Right atrium auricular region (tissue), 2 donors: ENCODE measurements around the gene QSOX2. TPM values are rescaled to one million over a fixed set of nuclear protein-coding genes. Genes with fewer than 3 reads are reported as not detected.

Source experiments
- DNase-seq: peaks from one replicate; pipeline ENCODE4 v3.0.0-alpha.2; 2019; ENCODE audit warnings: low spot score
- H3K27ac ChIP-seq, 2 donors: fragments of 200-600 bp; sonication (generic); 1 replicate in 1 of 2; 2 replicates in 1 of 2; pipeline ENCODE4 v1.5.1; 2016 to 2019
- H3K27me3 ChIP-seq, 2 donors: fragments of 200-600 bp; sonication (generic); one replicate each; pipeline versions ENCODE4 v1.5.1 to v1.6.0; 2017 to 2019
- H3K36me3 ChIP-seq: fragments of 200-600 bp; sonication (generic); one replicate; pipeline ENCODE4 v1.5.1; 2016
- H3K4me1 ChIP-seq, 2 donors: fragments of 200-600 bp; sonication (generic); one replicate each; pipeline versions ENCODE4 v1.5.1 to v1.6.0; 2017 to 2019
- H3K4me3 ChIP-seq, 2 donors: fragments of 200-600 bp; sonication (generic); 1 replicate in 1 of 2; 2 replicates in 1 of 2; pipeline ENCODE4 v1.5.1; 2017 to 2019; ENCODE audit warnings: mild to moderate bottlenecking in 1 of 2, moderate library complexity in 1 of 2
- H3K9me3 ChIP-seq, 2 donors: fragments of 200-600 bp; sonication (generic); one replicate each; pipeline ENCODE4 v1.5.1; 2019
- total RNA-seq, 2 donors: library from RNA; depleted of rRNA; stranded (reverse); fragments of >200 nt; gene quantifications; one replicate each; pipeline ENCODE4 v1.1.0, GENCODE V29; 2016
- TF ChIP-seq, protein P1 (sequence below), 2 donors: fragments of 200-600 bp; sonication (generic); IDR thresholded peaks; one replicate each; pipeline ENCODE4 v1.5.1; 2019; ENCODE audit warnings: antibody characterized with exemption in 2 of 2

The QSOX2 gene
- total RNA-seq, 2 donors from 2014 or later: 3.2 to 6.3 TPM

- no peaks in the 10 kb centered on the region for H3K36me3 ChIP-seq
- no peaks in the 10 kb centered on the region for H3K9me3 ChIP-seq
- H3K4me1 ChIP-seq: peaks cover 0 to 8% of the 10 kb centered on the region in 2 donors
- no peak overlapping the region for H3K27ac ChIP-seq
- no peak for DNase-seq
- no peak overlapping the region for H3K4me3 ChIP-seq
- H3K27me3 ChIP-seq: no peaks in the 10 kb centered on the region
- TF ChIP-seq, protein P1, sequence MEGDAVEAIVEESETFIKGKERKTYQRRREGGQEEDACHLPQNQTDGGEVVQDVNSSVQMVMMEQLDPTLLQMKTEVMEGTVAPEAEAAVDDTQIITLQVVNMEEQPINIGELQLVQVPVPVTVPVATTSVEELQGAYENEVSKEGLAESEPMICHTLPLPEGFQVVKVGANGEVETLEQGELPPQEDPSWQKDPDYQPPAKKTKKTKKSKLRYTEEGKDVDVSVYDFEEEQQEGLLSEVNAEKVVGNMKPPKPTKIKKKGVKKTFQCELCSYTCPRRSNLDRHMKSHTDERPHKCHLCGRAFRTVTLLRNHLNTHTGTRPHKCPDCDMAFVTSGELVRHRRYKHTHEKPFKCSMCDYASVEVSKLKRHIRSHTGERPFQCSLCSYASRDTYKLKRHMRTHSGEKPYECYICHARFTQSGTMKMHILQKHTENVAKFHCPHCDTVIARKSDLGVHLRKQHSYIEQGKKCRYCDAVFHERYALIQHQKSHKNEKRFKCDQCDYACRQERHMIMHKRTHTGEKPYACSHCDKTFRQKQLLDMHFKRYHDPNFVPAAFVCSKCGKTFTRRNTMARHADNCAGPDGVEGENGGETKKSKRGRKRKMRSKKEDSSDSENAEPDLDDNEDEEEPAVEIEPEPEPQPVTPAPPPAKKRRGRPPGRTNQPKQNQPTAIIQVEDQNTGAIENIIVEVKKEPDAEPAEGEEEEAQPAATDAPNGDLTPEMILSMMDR (IDR thresholded peaks at IDR 0.05): no peak
Measured at GRCh38 chr9:136287960-136288753, 42.5 kb upstream of the QSOX2 start.

- no peak for DNase-seq
- Histone ChIP-seq H3K4me3 (no peak overlapping the region), H3K27me3 (no peaks in the 10 kb centered on the region), H3K9me3 (no peaks in the 10 kb centered on the region), H3K27ac (no peak overlapping the region), H3K36me3 (no peaks in the 10 kb centered on the region), H3K4me1 (peaks cover 0 to 14% of the 10 kb centered on the region in 2 donors)
- TF ChIP-seq, protein P1 (IDR thresholded peaks at IDR 0.05): no peak
Measured at GRCh38 chr9:136286987-136287379, 41.4 kb upstream of the QSOX2 start.

GRCh38 chr9:136286359-136286986, 40.9 kb upstream of the QSOX2 start:
- Histone ChIP-seq H3K4me3 (no peak overlapping the region), H3K36me3 (no peaks in the 10 kb centered on the region), H3K27me3 (no peaks in the 10 kb centered on the region), H3K4me1 (peaks cover 0 to 14% of the 10 kb centered on the region in 2 donors), H3K9me3 (no peaks in the 10 kb centered on the region), H3K27ac (no peak overlapping the region)
- TF ChIP-seq, protein P1 (IDR thresholded peaks at IDR 0.05): no peak
- no peak for DNase-seq

DNA sequence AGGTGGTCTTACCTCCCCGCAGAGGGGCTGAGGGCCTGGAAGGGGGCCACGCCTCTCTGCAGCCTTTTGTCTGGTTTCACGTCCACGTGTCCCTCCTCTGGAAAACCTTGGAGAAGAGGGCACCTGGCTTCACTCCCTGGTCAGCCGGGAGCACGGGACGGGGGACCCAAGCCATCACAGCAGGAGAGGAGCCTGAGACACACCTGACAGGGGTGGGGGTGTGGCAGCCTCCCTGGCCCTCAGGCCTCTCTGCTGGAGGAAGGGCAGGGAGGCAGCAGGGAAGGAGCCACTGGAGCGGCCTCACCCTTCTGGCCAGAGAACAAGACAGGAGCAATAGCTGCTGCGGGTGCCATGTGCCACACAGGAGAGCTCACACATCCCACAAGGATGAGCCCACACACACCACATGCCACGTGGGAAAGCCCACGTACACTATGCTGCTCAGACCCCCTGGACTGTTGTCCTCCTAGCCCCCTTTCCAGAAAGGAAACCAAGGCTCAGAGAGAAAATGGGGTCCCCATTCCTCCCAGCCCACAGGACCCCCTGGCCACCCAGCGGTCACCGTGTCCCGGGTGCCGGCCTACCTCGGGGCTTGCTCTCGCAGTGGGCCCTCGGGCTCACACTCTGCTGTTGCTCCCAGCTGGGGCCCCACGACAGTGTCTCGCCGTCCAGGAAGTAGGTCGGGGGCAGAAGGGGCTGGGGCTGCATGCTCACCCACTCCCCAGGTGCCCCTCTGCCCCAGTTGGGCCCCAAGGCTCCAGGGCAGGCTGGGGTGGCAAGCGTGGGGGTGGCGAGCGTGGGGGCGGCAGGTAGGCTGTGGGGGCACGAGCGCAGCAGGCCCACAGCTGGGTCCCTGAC, 40.1 kb upstream of the QSOX2 start:
- Histone ChIP-seq H3K9me3 (no peaks in the 10 kb centered on the region), H3K4me1 (peaks cover 0 to 14% of the 10 kb centered on the region in 2 donors), H3K36me3 (no peaks in the 10 kb centered on the region), H3K27ac (no peak overlapping the region), H3K27me3 (no peaks in the 10 kb centered on the region), H3K4me3 (no peak overlapping the region)
- TF ChIP-seq, protein P1 (IDR thresholded peaks at IDR 0.05): no peak
- no peak for DNase-seq

DNA sequence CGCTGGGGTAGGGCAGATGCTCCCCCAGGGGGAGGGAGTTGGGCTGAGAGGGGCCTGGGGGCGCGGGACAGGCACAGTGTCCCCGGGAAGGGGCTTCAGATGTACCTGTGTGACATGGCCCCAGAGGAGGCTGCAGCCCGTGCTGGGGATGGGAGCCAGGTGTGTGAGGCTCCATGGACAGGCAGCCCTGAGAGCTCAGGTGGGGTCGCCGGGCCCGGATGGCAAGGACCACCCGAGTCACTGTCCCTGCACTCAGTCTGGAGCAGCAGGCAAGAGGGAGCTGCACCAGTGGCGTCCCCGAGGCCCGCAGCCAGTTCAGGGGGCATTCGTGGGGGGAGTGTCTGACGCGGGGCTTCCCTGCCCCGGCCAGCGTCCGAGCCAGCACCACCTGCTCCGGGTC, 39.3 kb upstream of the QSOX2 start:
- Histone ChIP-seq H3K27me3 (no peaks in the 10 kb centered on the region), H3K36me3 (no peaks in the 10 kb centered on the region)
- TF ChIP-seq, protein P1 (IDR thresholded peaks at IDR 0.05): no peak

More for the DNA sequence above, 39.3 kb upstream of the QSOX2 start:
- no peak for DNase-seq
- H3K4me1 ChIP-seq: peaks cover 0 to 14% of the 10 kb centered on the region in 2 donors
- H3K9me3 ChIP-seq: no peaks in the 10 kb centered on the region
- H3K4me3 ChIP-seq: no peak overlapping the region
- H3K27ac ChIP-seq: no peak overlapping the region
